ENCODE data around the gene OTUB2.
"Not testable (repeated sequence)": the region's sequence is repeated elsewhere in the genome, so short reads cannot be mapped to it uniquely, and the experiment has no call there.

DNA sequence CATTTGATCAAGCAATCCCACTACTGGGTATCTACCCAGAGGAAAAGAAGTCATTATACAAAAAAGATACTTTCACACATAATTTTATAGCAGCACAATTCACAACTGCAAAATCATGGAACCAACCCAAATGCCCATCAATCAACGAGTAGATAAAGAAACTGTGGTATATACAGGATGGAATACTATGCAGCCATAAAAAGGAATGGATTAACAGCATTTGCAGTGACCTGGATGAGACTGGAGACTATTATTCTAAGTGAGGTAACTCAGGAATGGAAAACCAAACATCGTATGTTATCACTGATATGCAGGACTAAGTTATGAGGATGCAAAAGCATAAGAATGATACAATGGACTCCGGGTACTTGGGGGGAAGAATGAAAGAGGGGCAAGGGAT is 45.9 kb downstream of the OTUB2 start:
- TF ChIP-seq, protein P1, sequence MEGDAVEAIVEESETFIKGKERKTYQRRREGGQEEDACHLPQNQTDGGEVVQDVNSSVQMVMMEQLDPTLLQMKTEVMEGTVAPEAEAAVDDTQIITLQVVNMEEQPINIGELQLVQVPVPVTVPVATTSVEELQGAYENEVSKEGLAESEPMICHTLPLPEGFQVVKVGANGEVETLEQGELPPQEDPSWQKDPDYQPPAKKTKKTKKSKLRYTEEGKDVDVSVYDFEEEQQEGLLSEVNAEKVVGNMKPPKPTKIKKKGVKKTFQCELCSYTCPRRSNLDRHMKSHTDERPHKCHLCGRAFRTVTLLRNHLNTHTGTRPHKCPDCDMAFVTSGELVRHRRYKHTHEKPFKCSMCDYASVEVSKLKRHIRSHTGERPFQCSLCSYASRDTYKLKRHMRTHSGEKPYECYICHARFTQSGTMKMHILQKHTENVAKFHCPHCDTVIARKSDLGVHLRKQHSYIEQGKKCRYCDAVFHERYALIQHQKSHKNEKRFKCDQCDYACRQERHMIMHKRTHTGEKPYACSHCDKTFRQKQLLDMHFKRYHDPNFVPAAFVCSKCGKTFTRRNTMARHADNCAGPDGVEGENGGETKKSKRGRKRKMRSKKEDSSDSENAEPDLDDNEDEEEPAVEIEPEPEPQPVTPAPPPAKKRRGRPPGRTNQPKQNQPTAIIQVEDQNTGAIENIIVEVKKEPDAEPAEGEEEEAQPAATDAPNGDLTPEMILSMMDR (IDR thresholded peaks at IDR 0.05) = not testable (repeated sequence)
- not testable (repeated sequence) for TF ChIP-seq EZH2, EZH2phosphoT487 (IDR thresholded peaks at IDR 0.05)
